ENCODE results near the gene IFT43. TPM values are rescaled to one million over a fixed set of nuclear protein-coding genes. Genes with fewer than 3 reads are reported as not detected.

Gene IFT43
- total RNA-seq, 1 experiment from 2014 or later: 34.9 TPM

DNA sequence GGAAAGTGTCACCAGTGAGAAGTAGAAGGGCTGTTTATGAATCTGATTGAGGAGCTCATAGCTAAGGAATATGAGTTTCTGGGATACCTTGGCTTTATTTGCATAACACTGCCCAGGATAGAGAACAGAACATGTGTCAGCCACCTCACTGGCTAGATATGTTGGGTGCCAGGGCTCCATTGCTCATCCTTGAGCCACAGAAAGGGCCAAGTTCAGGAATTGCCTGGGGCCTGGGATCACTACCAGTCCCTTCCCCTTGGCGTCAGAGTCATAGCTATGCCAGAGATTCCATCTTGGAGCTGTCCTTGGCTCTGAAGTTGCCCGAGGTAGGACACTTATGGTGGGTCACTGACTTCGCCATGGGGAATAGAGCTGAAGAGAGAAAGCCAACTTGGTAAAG lies 49.0 kb downstream of the IFT43 start:
- CTCF ChIA-PET: interaction anchor here (0.6 to 1.1 kb wide), 2 partner anchors 11 to 611 kb away, joined by 3 to 4 read pairs; no protein-coding TSS in a partner anchor
- BruUV-seq (replicated peaks): no TSS peak
- DNase-seq (ENCODE audit: unreplicated experiment): no peak
- POLR2A ChIA-PET: interaction anchor here (0.6 kb wide), 1 partner anchor 15 kb away, joined by 3 read pairs; no protein-coding TSS in a partner anchor
- Mint-ChIP-seq H3K4me3 (ENCODE audit: unreplicated experiment) (no peak overlapping the region), H3K4me1 (ENCODE audit: insufficient read depth, unreplicated experiment) (no peaks in the 10 kb centered on the region), H3K36me3 (ENCODE audit: insufficient read depth, unreplicated experiment) (no peaks in the 10 kb centered on the region), H3K27me3 (ENCODE audit: insufficient read depth, unreplicated experiment) (no peaks in the 10 kb centered on the region), H3K9me3 (ENCODE audit: unreplicated experiment) (no peaks in the 10 kb centered on the region), H3K27ac (ENCODE audit: low read depth, unreplicated experiment) (no peak overlapping the region)
- TF ChIP-seq, protein P1, sequence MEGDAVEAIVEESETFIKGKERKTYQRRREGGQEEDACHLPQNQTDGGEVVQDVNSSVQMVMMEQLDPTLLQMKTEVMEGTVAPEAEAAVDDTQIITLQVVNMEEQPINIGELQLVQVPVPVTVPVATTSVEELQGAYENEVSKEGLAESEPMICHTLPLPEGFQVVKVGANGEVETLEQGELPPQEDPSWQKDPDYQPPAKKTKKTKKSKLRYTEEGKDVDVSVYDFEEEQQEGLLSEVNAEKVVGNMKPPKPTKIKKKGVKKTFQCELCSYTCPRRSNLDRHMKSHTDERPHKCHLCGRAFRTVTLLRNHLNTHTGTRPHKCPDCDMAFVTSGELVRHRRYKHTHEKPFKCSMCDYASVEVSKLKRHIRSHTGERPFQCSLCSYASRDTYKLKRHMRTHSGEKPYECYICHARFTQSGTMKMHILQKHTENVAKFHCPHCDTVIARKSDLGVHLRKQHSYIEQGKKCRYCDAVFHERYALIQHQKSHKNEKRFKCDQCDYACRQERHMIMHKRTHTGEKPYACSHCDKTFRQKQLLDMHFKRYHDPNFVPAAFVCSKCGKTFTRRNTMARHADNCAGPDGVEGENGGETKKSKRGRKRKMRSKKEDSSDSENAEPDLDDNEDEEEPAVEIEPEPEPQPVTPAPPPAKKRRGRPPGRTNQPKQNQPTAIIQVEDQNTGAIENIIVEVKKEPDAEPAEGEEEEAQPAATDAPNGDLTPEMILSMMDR (IDR thresholded peaks at IDR 0.05; ENCODE audit: unreplicated experiment): no peak
- intact Hi-C loops (cut with micrococcal nuclease): no loop called here

DNA sequence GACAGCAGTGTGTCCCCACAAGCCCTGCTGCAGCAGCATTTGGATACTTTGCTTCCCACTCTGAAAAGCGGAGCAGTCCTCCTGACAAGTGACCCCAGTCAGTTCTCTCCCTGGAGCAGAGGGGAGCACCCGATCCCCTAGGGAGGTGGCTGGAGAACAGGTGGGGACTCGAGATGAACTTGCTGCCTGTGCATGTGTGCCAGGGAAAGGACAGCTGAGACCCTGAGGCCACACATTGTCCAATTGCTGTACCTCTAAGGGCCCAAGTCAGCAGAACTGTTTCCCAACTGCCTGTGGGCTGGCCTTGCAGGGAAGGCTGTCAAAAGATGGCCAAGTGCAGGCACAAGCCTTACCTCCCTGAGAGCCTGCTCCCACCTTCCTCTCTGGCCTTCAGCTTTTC lies 55.1 kb downstream of the IFT43 start:
- intact Hi-C loops (cut with micrococcal nuclease): no loop called here
- H3K4me1 Mint-ChIP-seq (ENCODE audit: insufficient read depth, unreplicated experiment): no peaks in the 10 kb centered on the region
- peaks cover 14% of the 10 kb centered on the region for H3K36me3 Mint-ChIP-seq (ENCODE audit: insufficient read depth, unreplicated experiment)
- no peak overlapping the region for H3K27ac Mint-ChIP-seq (ENCODE audit: low read depth, unreplicated experiment)
- BruUV-seq (replicated peaks): no TSS peak
- no peaks in the 10 kb centered on the region for H3K9me3 Mint-ChIP-seq (ENCODE audit: unreplicated experiment)
- ChIA-PET CTCF (interaction anchor here (1.9 kb wide), 1 partner anchor 10 kb away, joined by 7 read pairs; no protein-coding TSS in a partner anchor), POLR2A (no interaction called here)
- TF ChIP-seq, protein P1 (IDR thresholded peaks at IDR 0.05; ENCODE audit: unreplicated experiment): no peak
- no peak for DNase-seq (ENCODE audit: unreplicated experiment)
- H3K4me3 Mint-ChIP-seq (ENCODE audit: unreplicated experiment): no peak overlapping the region
- no peaks in the 10 kb centered on the region for H3K27me3 Mint-ChIP-seq (ENCODE audit: insufficient read depth, unreplicated experiment)

DNA sequence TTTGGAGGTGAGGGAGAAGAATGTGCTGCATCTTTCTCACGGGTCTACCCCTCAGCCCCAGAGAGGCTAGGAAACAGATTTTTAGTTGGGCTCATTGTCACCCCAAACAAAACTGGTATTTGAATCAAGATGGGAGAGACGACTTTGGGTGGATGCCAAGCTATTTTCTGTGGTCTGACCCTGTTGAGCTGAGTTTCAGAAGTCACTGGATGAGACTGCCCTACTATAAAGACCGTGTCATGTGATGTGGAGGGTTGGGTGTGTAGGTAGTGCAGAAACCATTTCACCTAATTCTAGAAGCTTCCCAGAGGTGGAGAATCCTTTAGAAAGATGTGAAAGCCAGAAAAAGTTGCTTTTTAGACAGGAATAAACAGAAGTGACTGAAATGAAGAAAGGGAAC lies 60.2 kb downstream of the IFT43 start:
- H3K4me3 Mint-ChIP-seq (ENCODE audit: unreplicated experiment): no peak overlapping the region
- no peaks in the 10 kb centered on the region for H3K27me3 Mint-ChIP-seq (ENCODE audit: insufficient read depth, unreplicated experiment)
- intact Hi-C loops (cut with micrococcal nuclease): no loop called here
- H3K36me3 Mint-ChIP-seq (ENCODE audit: insufficient read depth, unreplicated experiment): peaks cover 13% of the 10 kb centered on the region
- BruUV-seq (replicated peaks): no TSS peak
- H3K27ac Mint-ChIP-seq (ENCODE audit: low read depth, unreplicated experiment): no peak overlapping the region
- H3K4me1 Mint-ChIP-seq (ENCODE audit: insufficient read depth, unreplicated experiment): no peaks in the 10 kb centered on the region
- TF ChIP-seq, protein P1 (IDR thresholded peaks at IDR 0.05; ENCODE audit: unreplicated experiment): no peak
- POLR2A ChIA-PET: no interaction called here
- no peaks in the 10 kb centered on the region for H3K9me3 Mint-ChIP-seq (ENCODE audit: unreplicated experiment)
- CTCF ChIA-PET: interaction anchor here (0.6 to 12.5 kb wide), 6 partner anchors 12 to 721 kb away, joined by 3 to 165 read pairs (median 3); no protein-coding TSS in a partner anchor
- DNase-seq (ENCODE audit: unreplicated experiment): no peak

DNA sequence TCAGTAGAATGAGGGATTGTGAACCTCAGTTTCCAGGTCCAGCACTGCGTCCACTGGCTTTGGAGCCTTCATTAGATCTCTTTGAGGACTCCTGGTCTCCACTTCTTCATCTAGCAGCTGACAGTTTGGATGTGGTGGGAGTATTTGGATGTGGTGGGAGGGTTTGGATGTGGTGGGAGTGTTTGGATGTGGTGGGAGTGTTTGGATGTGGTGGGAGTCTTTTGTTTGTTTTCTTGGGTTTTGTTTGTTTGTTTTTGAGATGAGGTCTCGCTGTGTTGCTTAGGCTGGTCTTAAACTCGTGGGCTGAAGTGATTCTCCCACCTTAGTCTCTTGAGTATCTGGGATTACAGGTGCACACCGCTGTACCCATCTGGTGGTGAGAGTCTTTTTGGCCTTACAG lies 64.7 kb downstream of the IFT43 start:
- Mint-ChIP-seq H3K27me3 (ENCODE audit: insufficient read depth, unreplicated experiment) (no peaks in the 10 kb centered on the region), H3K4me1 (ENCODE audit: insufficient read depth, unreplicated experiment) (no peaks in the 10 kb centered on the region), H3K9me3 (ENCODE audit: unreplicated experiment) (no peaks in the 10 kb centered on the region), H3K4me3 (ENCODE audit: unreplicated experiment) (no peak overlapping the region), H3K27ac (ENCODE audit: low read depth, unreplicated experiment) (no peak overlapping the region), H3K36me3 (ENCODE audit: insufficient read depth, unreplicated experiment) (peaks cover 9% of the 10 kb centered on the region)
- TF ChIP-seq, protein P1 (IDR thresholded peaks at IDR 0.05; ENCODE audit: unreplicated experiment): no peak
- ChIA-PET CTCF (interaction anchor here (0.6 to 12.5 kb wide), 41 partner anchors 8 to 760 kb away, joined by 3 to 165 read pairs (median 4); no protein-coding TSS in a partner anchor), POLR2A (interaction anchor here (1.0 to 1.1 kb wide), 3 partner anchors 103 to 337 kb away, joined by 3 to 5 read pairs (median 4); no protein-coding TSS in a partner anchor)
- intact Hi-C loops (cut with micrococcal nuclease): loop anchor here (1.0 to 5.0 kb wide), 3 partner anchors 103 to 595 kb away; no protein-coding TSS in a partner anchor
- no peak for DNase-seq (ENCODE audit: unreplicated experiment)
- BruUV-seq (replicated peaks): no TSS peak
